ENCODE data around the gene CHD2.
"Not testable (repeated sequence)": the region's sequence is repeated elsewhere in the genome, so short reads cannot be mapped to it uniquely, and the experiment has no call there.

CHD2 gene

DNA sequence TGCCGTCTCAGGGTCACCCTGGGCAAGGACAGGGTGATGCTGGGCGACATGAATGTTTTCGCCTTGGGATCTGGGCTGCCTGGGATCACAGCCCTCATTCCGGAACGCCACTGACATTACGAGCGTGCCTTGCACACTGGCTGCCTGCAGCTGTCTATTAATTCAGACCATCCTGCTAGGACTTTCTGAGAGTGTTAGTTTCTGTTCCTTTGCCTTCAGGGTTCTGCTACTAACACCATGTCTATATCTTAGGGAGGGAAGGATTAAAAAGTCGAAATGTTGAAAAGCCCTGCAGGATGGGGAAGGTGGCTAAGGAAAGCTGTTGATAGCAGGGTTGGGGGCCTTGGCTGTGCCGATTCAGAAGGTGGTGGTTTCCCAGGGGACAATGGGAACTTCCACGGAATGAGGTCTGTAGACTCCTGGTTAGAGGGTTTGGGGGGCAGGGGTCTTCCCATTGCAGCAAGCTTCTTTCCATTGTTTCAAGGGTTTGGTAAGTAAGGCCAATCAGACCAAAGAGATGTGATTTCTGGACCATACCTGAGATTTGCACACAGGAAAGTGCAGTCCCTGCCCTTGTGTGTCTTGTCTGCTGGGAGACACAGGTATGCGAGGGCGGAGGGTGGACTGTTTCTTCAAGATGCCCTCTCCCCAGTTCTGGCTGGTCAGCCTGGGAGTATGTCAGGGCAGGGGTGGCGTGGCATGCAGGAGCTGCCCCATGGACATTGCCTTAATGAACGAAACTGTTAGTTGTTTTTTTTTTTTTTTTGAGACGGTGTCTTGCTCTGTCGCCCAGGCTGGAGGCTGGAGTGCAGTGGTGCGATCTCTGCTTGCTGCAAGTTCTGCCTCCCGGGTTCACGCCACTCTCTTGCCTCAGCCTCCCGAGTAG lies 137.9 kb downstream of the CHD2 start:
- no peak for DNase-seq

DNA sequence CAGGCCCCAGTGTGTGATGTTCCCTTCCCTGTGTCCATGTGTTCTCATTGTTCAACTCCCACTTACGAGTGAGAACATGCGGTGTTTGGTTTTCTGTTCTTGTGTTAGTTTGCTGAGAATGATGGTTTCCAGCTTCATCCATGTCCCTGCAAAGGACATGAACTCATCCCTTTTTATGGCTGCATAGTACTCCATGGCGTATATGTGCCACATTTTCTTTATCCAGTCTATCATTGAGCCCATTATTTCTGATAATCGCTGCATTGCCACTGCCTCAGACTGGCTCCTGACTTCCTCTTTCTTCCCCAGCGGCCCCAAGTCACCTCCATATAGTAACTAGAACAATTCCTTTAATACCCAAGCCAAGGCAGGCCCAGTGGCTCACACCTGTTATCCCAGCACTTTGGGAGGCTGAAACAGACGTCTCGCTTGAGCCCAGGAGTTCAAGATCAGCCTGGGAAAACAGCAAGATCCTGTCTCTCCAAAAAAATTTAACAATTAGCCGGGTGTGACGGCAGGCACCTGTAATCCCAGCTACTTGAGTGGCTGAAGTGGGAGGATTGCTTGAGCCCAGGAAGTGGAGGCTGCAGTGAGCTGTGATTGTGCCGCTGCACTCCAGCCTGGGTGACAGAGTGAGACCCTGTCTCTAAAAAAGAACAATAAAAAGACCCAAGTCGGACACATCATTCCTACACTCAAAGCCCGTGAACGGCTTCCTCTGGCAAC lies 139.6 kb downstream of the CHD2 start:
- not testable (repeated sequence) for DNase-seq

DNA sequence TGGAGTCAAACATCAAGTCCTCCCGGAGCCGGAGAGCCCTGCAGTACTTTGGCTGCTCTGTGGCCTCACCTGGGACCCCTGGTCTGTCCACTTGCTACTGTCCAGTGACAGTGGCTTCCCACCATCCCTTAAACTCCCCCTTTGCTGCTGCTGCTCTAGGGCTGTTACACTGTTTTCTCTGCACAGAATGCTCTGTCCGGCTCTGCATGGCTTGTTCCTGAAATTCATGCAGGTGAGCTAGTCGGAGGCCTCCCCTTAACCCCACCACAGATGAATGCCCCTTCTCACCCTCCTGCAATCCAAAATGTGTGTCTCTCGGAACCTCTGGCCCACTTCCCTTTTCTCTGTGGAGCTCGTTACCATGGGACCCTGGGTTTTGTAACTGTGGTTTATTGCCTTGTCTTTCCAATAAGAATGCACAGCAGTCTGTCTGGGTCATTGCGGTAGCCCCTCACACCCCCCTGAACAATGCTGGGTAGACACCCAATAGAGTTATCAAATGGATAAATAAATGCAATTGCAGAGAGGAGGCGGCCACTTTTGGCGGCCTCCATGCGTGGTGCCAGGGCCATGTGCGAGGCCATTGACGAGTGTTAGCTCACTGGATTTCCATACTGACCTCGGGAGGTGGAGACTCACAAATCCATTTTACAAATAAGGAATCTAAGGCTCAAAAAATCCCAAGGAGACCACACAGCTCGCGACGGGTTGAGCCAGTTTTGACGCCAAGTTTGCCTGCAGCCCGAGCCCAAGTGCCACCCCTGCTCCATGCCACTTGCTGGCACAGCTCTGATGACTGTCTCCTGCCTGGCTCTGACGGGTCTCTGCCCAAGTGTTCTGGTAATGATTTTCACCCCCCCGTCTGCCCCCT lies 140.4 kb downstream of the CHD2 start:
- DNase-seq, result no peak

DNA sequence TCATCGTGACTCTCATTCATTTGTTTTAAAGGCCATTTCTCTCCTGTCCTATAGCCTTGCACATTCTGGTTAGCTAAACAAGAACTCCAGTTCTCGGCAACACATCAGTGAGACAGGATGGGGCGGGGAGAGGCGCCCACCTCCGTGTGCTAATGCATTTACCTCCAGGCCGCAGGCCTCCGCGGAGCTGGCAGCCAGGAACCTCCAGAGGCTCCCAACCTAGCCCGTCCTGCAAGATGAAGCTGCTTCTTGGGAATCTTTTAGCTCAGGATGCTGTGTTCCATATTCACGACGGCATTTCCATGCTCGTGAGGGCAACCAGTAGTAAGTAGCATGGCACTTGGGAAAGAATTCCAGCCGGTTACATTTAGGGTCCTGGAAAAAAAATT lies 141.0 kb downstream of the CHD2 start:
- DNase-seq, result no peak

DNA sequence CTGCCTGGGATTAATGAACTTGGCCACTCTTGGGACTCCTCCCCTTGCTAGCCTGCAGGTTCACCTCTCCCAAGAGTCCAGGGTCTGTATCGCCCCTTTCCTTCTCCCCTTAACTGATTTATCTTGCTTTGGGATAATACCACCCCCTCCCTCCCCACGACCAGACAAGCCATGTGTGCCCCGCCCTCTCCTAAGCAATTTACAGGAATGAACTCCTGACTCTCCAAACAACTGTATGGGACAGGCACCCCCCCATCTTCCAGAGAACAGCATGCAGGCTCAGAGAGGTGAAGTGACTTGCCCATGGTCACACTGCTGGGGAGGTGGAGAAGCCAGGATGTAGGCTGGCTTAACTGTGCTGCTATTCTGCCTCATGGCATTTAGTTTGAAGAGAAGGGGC lies 142.1 kb downstream of the CHD2 start:
- DNase-seq, result no peak

DNA sequence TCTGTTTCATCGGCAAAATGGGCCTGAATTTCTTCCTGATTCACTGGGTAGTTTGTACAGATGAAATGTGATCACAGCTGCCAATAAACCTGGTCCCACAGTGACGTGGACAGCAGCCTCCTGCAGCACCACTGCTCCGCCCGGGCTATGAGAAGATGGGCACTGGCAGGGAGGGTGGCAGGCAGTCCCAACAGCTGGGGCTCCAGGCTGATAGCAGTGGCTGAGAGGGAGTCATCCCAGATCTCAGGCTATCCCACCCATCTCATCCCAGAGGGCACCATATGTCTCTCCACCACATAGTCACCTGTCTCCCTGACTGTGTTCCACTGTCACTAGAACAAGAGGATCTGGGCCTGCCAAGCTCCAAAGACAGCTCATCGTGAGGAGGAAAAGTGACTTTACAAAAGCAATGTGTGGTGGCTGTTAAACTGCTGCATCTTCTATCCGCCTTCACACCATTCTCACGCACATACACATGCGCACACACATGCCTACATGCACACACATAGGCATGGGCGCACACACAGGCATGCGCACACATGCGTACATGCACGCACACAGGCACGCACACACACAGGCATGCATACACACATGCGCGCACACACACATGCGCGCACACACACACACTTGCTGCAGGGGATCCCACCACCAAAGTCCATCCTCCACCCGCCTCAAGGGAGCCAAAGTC lies 142.7 kb downstream of the CHD2 start:
- DNase-seq, result no peak

DNA sequence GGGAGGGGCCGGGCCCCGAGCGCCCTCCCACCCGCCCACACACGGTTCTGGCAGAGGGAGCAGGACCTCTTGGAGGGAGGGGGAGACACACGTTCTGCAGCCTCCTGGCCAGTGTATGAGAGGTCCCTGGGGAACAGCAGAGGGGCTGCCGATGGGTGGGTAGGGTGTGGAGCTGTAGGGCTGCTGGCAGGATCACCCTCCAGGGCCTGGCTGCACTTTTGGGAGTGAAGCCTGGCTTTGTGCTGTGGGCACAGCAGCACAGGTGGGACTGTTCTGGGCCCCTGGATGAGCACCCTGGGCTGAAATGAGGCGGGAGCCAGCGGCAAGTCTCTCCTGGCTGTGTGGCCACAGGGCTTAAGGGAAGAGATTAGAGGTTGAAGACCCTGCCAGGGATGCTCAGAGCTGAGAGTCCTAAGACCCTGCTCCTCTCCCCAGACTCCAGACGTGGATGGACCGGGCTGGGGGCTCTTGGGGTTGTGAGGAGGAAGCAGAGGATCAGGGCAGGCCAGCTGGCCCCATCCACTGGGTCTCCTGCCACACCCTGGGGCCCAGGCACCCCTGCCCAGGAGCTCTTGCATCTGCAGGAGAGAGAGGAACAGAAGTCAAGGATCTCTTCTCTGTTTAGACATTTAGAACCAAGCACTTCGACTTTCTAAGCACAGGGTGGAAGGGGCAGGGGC lies 143.6 kb downstream of the CHD2 start:
- DNase-seq, result no peak

DNA sequence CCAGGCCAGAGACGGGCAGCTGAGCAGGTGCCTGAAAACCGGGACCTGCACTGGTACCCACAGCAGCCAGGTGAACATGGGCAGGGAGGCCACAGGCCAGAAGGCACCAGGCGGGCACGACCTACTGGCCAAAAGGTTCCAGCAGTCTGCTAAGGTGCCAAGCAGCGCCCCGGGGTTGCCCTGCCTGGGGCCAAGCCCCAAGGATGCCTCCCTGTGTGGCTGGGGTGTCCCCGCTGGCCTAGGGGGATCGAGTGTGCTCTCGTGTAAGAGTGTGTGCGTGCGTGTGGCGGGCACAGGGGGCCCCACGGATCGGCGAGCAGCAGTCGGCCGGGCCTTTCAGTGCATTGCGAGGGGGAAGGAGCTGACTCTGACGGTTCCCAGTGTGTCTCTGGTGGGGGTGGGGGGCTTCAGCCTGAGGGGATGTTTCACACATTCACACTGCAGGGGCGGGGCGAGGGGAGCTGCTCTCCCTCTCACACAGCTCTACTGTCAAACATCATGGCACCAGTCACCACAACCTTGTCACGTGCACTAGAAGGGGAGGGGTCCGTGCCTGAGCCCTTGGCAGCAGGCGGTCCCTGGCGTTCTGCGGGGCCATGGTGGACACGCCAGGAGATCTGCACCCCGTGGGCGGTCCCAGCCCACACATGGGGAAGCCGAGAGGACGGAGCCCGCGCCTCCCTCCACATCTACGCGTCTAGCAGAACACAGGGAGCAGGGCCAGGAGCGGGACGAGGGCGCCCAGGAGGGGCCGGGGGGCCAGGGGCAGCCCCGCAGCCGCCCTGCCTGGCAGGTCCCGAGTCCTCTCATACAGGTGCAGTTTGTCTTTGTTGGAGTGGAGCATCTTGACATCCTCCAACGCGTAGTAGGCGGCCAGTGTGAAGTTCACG lies 144.4 kb downstream of the CHD2 start:
- no peak for DNase-seq

DNA sequence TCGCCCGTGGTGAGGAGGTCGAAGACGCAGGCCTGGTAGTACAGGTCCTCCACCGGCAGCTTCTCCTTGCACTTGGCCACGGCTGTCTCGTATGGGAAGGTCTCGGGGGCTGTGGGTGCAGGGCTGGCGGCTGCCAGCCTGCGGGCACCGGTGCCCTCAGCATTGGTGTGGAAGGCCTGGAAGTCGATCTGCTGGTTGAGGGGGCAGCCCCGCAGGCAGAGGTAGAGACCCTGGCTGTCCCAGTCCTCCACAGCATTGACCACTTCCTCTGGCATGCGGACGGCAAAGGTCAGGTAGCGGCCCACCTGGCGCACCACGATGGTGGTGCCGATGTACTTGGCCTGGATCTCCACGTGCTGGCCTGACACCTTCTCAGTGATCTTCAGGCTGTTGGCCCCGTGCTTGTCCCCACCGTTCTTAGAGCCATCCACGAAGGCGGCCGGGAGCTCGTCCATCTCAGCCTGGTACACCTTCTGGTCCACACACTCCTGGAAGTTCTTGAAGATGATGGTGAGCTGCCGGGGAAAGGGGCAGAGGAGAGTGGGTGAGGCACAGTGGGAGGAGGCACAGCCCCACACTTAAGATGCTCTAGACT lies 145.2 kb downstream of the CHD2 start:
- DNase-seq, result no peak

DNA sequence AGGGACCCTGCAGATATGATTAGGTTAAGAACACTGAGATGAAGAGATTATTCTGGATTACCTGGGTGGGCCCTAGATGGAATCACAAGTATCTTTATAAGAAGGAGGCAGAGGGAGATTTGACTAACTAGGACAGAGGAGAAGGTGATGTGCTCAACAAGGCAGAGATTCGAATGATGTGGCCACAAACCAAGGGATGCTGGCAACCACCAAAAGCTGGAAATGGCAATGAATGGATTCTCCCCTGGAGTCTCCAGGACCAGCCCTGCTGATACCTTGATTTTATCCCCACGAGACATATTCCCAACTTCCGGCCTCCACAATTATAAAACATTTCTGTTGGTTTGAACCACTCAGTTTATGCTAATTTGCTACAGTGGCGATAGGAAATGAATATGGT lies 146.0 kb downstream of the CHD2 start:
- no peak for DNase-seq

DNA sequence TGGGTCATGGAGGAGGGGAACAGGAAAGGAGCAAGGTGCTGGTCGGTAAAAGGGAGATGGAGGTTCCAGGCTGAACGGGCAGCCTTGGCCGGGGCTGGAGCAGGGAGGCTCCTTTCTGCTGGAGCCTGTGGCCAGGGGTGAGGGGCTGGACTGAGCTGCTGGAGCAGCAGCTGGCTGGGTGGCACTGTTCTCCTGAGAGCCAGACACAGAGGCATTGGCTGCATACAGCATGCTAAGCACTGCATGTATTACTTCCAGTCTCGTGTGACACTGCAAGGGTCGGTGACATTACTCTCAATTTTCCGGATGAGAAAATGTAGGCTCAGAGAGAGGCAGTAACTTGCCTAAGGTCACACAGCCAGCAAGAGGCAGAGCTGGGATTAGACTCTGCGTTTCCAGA lies 146.6 kb downstream of the CHD2 start:
- DNase-seq, result no peak

DNA sequence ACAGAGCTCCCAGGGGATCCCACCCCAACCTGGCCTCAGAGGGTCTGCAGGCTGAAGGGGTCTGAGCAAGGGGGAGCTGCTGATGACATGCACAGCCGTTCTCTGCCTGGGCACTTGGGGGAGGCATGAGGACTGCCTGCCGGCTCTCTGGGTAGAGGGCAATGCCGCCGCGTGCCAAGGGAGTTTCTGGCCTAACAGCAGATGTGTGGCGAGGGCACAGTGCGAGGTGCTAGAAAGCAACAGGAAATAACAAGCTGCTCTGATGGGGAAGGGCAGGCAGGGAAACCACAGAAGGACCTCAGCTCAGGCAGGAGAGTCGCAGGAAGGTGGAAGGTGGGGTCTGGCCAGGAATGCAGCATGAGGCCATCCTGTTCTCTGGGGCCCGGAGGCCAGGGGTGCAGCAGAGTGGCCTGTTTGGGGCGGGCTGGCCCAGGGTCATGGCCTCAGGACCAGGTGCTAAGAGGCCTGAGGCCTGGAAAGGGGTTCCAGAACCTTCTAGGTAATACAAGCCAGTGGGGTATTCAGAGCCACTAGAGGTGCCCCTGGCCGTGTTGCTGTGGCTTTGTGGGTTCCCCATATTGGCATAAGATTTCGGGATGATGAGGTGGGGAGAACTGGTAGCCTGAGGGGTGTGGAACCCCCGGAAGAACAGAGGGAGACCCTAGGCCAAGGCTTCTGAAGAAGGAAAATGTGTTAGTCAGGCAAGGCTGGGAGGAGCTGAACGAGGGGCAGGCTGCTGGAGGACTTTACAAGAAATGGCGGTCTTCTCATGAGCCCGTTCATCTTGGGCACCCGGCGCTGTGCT lies 147.7 kb downstream of the CHD2 start:
- no peak for DNase-seq

DNA sequence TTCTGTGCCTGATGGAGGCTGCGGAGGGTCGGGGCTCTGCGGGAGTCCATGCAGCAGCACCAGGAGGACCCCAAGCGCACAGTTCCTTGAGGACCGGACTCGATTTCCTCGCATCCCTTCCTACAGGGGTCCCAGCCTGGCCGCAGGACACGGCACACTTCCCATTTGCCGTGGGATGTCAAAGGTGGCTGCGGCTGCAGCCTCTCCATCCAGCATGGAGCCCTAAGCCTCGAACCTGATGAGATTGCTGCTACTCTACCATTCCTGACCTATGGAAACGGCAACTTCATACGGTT lies 148.2 kb downstream of the CHD2 start:
- no peak for DNase-seq

DNA sequence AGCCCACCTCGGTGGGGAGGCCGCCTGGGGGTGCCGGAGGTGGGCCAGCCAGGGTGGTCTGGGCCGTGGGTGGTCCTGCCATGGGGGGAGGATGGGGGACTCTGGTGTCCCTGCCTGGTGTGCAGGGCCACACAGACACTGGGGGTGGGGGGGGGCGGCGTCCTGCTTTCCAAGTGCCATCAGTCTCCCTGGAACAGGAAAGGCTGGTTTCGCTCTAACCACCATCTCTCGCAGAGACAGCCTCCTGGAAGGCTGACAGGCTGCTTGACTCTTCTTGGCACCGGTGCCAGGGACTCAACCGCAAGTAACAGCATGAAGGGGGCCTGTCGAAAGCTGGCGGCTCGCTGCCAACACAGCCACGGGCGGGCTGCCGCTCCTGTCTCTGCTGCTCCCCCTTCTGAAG lies 148.6 kb downstream of the CHD2 start:
- no peak for DNase-seq

DNA sequence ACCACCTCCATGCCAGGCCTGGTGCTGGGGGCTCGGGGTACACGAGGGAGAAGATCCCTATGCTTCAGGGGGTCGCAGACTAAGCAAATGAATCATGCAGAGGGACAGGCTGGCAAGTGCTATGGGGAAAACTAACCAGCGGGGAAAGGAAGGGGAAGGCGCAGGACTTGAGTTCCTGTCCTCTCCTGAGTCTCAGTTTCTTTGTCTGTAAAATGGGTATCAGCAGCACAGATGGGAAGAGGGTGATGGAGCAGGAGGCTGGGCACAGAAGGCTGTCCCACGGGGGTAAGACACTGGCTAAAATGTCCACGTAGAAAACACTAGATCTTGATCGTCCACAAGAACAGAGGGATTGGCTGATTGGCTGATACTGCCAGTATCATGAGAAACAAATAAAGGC lies 149.1 kb downstream of the CHD2 start:
- no peak for DNase-seq

DNA sequence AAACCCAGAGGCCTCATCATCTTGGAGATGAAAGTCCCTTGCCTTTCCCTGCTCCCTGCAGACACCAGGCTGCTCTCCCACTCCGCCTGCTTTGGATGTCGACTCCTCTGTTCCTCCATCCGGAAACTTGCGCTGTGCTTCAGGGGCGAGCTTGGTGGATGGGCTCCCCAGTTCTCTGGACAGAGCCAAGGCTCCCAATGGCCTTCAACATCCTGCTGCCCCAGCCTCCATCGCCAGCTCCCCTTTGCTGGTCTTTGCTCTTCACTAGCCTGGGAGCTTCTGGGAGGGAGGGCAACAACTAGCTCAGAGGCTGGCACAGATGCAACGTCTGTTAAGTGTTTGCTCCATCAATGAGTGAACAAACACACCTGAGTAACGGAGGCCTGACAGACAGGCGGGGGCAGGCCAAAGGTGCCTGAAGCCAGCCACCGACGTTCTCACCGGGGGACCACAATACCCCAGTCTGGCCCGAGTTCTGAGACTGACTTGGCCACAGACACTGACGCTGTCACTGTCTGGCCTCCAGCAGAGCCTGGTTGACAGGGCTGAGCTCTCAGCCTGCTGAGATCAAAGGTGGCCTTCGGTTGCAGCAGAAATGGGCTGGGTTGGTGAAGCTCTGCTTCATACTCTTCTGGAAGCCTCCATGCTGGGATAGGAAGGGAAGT lies 149.9 kb downstream of the CHD2 start:
- no peak for DNase-seq

DNA sequence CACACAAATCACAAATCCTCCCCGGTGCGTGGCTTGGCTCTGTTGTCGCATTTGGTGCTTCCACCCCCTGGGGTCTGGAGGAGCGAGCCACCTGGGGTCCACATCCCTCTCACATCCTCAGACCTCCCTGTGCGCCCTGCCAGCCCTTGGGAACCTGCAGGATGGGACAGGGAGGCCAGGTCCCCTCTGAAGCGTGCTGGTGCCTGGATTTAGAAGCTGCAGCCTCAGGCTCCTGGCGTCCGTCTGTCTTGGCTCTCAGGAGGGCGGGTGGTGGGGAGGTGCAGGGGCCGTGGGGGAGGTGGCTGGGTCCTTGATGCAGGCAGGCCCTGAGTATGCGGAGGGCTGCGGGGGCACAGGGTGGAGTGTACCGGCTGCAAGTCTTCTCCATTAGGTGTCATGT lies 150.5 kb downstream of the CHD2 start:
- DNase-seq, result no peak

DNA sequence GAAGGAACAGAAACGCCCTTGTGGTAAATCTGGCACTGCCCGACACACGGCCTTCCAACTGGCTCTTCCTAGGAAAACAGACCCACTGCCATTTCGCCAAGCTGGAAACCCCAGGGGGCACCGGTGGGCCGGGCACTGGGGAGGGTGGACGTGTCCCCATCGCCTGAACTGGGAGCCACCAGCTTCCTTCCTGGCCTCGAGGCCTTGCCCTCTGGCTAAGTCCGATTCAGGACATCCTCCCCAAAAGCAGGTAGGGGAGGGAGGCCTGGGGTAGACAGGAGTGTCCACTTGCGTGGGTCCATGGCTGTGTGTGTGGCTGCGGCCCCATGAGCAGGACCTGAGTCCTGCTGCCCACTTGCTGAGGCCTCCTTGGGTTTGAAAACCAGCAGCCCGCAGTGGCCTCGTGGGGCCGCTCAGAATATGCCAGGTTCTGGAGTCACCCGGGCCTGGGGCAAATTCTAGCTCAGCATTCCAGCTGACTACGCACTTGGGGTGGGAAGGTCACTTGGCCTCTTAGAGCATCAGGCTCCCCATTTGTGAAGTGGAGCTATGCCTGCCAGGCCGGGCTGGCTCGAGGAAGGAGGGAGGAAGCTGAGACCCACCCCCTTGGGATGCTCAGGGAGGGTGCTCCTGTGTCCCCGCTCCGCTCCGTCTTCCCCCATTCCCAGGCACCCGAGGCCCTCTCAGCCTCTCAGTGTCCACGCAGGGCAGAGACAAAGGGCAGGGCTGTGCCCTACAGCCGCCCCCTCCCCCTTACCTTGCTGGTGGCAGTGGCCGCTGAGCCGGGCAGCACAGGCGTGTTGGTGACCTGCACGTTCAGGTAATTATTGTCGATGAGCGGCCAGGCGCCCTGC lies 151.3 kb downstream of the CHD2 start:
- DNase-seq, result no peak
